Gastroesophageal sphincter (tissue), 4 donors: ENCODE measurements around the gene MEIS3. TPM values are rescaled to one million over a fixed set of nuclear protein-coding genes. Genes with fewer than 3 reads are reported as not detected.

Source experiments
- ATAC-seq: fragments of 150-250 bp; one replicate; pipeline ENCODE4 v1.9.1; 2016; ENCODE audit warnings: mild to moderate bottlenecking, moderate library complexity
- H3K27ac ChIP-seq, 4 donors: fragments of 200-600 bp; sonication (generic) in 3 of 4; 1 replicate in 3 of 4; 2 replicates in 1 of 4; pipeline ENCODE4 v1.5.1; 2016 to 2019
- H3K27me3 ChIP-seq: fragments of 200-600 bp; sonication (generic); one replicate; pipeline ENCODE4 v1.5.1; 2019
- H3K36me3 ChIP-seq, 2 donors: fragments of 200-600 bp; sonication (generic); one replicate each; pipeline ENCODE4 v1.5.1; 2019; ENCODE audit warnings: control low read depth in 1 of 2
- H3K4me1 ChIP-seq, 3 donors: fragments of 200-600 bp; sonication (generic); 1 replicate in 2 of 3; 2 replicates in 1 of 3; pipeline ENCODE4 v1.5.1; 2016 to 2019; ENCODE audit warnings: control low read depth in 2 of 3
- H3K4me3 ChIP-seq, 2 donors: fragments of 200-600 bp; sonication (generic); one replicate each; pipeline ENCODE4 v1.5.1; 2019; ENCODE audit warnings: mild to moderate bottlenecking in 1 of 2, moderate library complexity in 1 of 2
- H3K9me3 ChIP-seq, 3 donors: fragments of 200-600 bp; sonication (generic); one replicate each; pipeline ENCODE4 v1.5.1; 2017 to 2019; ENCODE audit warnings: control low read depth in 2 of 3
- CTCF ChIP-seq, 4 experiments: fragments of 200-600 bp in 2 of 4; fragments of 450-650 bp in 2 of 4; sonication (generic) in 1 of 4; IDR thresholded peaks; one replicate each; pipeline ENCODE4 v1.5.1; 2017 to 2019; ENCODE audit warnings: antibody characterized with exemption in 4 of 4, mild to moderate bottlenecking in 2 of 4, moderate library complexity in 2 of 4
- EP300 ChIP-seq: sonication (generic); formaldehyde crosslinking; IDR thresholded peaks from one replicate; pipeline ENCODE4 v1.6.1; 2017; ENCODE audit warnings: antibody characterized with exemption, mild to moderate bottlenecking
- POLR2A ChIP-seq, 2 donors: fragments of 450-650 bp; IDR thresholded peaks; one replicate each; pipeline ENCODE4 v1.6.1; 2017; ENCODE audit warnings: antibody characterized with exemption in 2 of 2, mild to moderate bottlenecking in 2 of 2, moderate library complexity in 1 of 2
- POLR2AphosphoS5 ChIP-seq: sonication (generic); formaldehyde crosslinking; IDR thresholded peaks from one replicate; pipeline ENCODE4 v1.6.1; 2017; ENCODE audit warnings: antibody characterized with exemption
- WGBS, 2 donors: methylation state at CpG; one replicate each; pipeline ENCODE4 v1.1.5; 2018; ENCODE audit warnings: low coverage in 1 of 2; 5-methylcytosine and 5-hydroxymethylcytosine counted together
- total RNA-seq, 4 donors: library from RNA; depleted of rRNA; stranded (reverse); fragments of >200 nt; gene quantifications; one replicate each; pipeline ENCODE4 v1.1.0, GENCODE V29; 2016

Gene MEIS3
- total RNA-seq, 4 donors from 2014 or later = 23.5 to 37.2 (median 30.3) TPM

GRCh38 chr19:47447470-47448359 is 28.4 kb upstream of the MEIS3 start:
- peaks cover 0 to 31% (median 12%) of the 10 kb centered on the region in 3 donors for H3K4me1 ChIP-seq
- peaks cover 0 to 10% of the 10 kb centered on the region in 2 donors for H3K36me3 ChIP-seq
- H3K4me3 ChIP-seq = peak overlapping the region in 1 of 2 donors; percentile 11
- no peaks in the 10 kb centered on the region for H3K9me3 ChIP-seq
- ATAC-seq = peak; percentile 39
- peaks cover 66% of the 10 kb centered on the region for H3K27me3 ChIP-seq
- 0 to 40% methylated on average over 1 to 2 of the region's 95 CpGs for WGBS, 2 donors
- no peak overlapping the region for H3K27ac ChIP-seq
- TF ChIP-seq POLR2AphosphoS5 = no peak
- TF ChIP-seq POLR2A (IDR thresholded peaks at IDR 0.05) = no peak
- TF ChIP-seq CTCF (IDR thresholded peaks at IDR 0.05) = no peak
- TF ChIP-seq EP300 = no peak

GRCh38 chr19:47446534-47447469 is 27.5 kb upstream of the MEIS3 start:
- Histone ChIP-seq H3K27me3 (peaks cover 73% of the 10 kb centered on the region), H3K36me3 (peaks cover 0 to 6% of the 10 kb centered on the region in 2 donors), H3K9me3 (no peaks in the 10 kb centered on the region), H3K4me3 (peak overlapping the region in 1 of 2 donors; percentile 11), H3K4me1 (peaks cover 0 to 31% (median 12%) of the 10 kb centered on the region in 3 donors), H3K27ac (no peak overlapping the region)
- ATAC-seq = peak; percentile 4
- 25 to 39% methylated on average over 12 to 27 of the region's 28 CpGs for WGBS, 2 donors
- TF ChIP-seq POLR2A (IDR thresholded peaks at IDR 0.05) = no peak

- Histone ChIP-seq H3K27me3 (peaks cover 73% of the 10 kb centered on the region), H3K4me3 (no peak overlapping the region)
- 9 to 26% methylated on average over 3 to 18 of the region's 22 CpGs for WGBS, 2 donors
Measured at GRCh38 chr19:47445937-47446402, 26.6 kb upstream of the MEIS3 start.

GRCh38 chr19:47445527-47445926 is 26.2 kb upstream of the MEIS3 start:
- no peaks in the 10 kb centered on the region for H3K36me3 ChIP-seq
- H3K27me3 ChIP-seq = peaks cover 73% of the 10 kb centered on the region
- H3K9me3 ChIP-seq = no peaks in the 10 kb centered on the region
- TF ChIP-seq POLR2AphosphoS5 (no peak), POLR2A (IDR thresholded peaks at IDR 0.05) (no peak), EP300 (no peak), CTCF (IDR thresholded peaks at IDR 0.05) (no peak)
- H3K27ac ChIP-seq = no peak overlapping the region
- 50 to 60% methylated on average over 1 to 2 of the region's 4 CpGs for WGBS, 2 donors
- no peak overlapping the region for H3K4me3 ChIP-seq
- ATAC-seq = no peak
- peaks cover 0 to 31% (median 12%) of the 10 kb centered on the region in 3 donors for H3K4me1 ChIP-seq

More at GRCh38 chr19:47445937-47446402, 26.6 kb upstream of the MEIS3 start:
- TF ChIP-seq EP300 (no peak), POLR2A (IDR thresholded peaks at IDR 0.05) (no peak), POLR2AphosphoS5 (no peak), CTCF (IDR thresholded peaks at IDR 0.05) (no peak)
- Histone ChIP-seq H3K27ac (no peak overlapping the region), H3K4me1 (peaks cover 0 to 31% (median 12%) of the 10 kb centered on the region in 3 donors), H3K36me3 (no peaks in the 10 kb centered on the region), H3K9me3 (no peaks in the 10 kb centered on the region)
- ATAC-seq = peak; percentile 49

- Histone ChIP-seq H3K4me1 (peaks cover 0 to 31% (median 12%) of the 10 kb centered on the region in 3 donors), H3K27me3 (peaks cover 73% of the 10 kb centered on the region), H3K4me3 (no peak overlapping the region), H3K36me3 (no peaks in the 10 kb centered on the region), H3K27ac (no peak overlapping the region), H3K9me3 (no peaks in the 10 kb centered on the region)
- ATAC-seq = no peak
- 15 to 24% methylated on average over 3 of the region's 22 CpGs for WGBS, 2 donors
- TF ChIP-seq POLR2A (IDR thresholded peaks at IDR 0.05) (no peak), EP300 (no peak), CTCF (IDR thresholded peaks at IDR 0.05) (no peak), POLR2AphosphoS5 (no peak)
Measured at GRCh38 chr19:47444388-47444821, 25.1 kb upstream of the MEIS3 start.
